PFSK-1 (cell line): ENCODE measurements around the gene CACNA1F.
A peak's percentile ranks its signal among the peaks of the same experiment; 100 is the strongest.

Experiments used
- FOXP2 ChIP-seq: optimal IDR thresholded peaks from 2 replicates; pipeline ENCODE3; 2011; ENCODE audit warnings: borderline replicate concordance, control low read depth, inconsistent platforms; ENCODE audit not compliant: insufficient read depth; ENCODE audit errors: extremely low read length, extremely low read depth
- POLR2AphosphoS5 ChIP-seq: IDR thresholded peaks from 2 replicates; pipeline ENCODE4 v1.6.1; 2012; ENCODE audit warnings: low read depth, mild to moderate bottlenecking, control low read depth, low read length, moderate library complexity
- REST ChIP-seq, 2 experiments: IDR thresholded peaks; 2 replicates each; pipeline versions ENCODE4 v1.6.1 to v1.8.0; 2011 to 2012; ENCODE audit warnings: low read depth in 2 of 2, low read length in 2 of 2, control low read depth in 1 of 2, inconsistent platforms in 1 of 2, mild to moderate bottlenecking in 1 of 2, moderate library complexity in 1 of 2; ENCODE audit not compliant: insufficient read depth in 1 of 2
- SIN3A ChIP-seq: IDR thresholded peaks from 2 replicates; pipeline ENCODE4 v1.6.1; 2012; ENCODE audit warnings: mild to moderate bottlenecking, low read length, moderate library complexity, borderline replicate concordance; ENCODE audit not compliant: insufficient read depth
- TAF1 ChIP-seq: IDR thresholded peaks from 2 replicates; pipeline ENCODE4 v1.6.1; 2012; ENCODE audit warnings: low read length, control low read depth, borderline replicate concordance; ENCODE audit not compliant: insufficient read depth

Gene CACNA1F

GRCh38 chrX:49166914-49167739 is 66.0 kb downstream of the CACNA1F start:
- TF ChIP-seq SIN3A (no peak), TAF1 (peak; percentile 43; the same call in 1 of the 2 replicates), FOXP2 (peak; percentile 40)

GRCh38 chrX:49165901-49166881 is 66.9 kb downstream of the CACNA1F start:
- TF ChIP-seq POLR2AphosphoS5 (no peak), TAF1 (no peak), FOXP2 (no peak), REST (IDR thresholded peaks at IDR 0.05; ENCODE audit: insufficient read depth in 1 of 2, low read depth in 2 of 2, low read length in 2 of 2) (no peak), SIN3A (no peak)

GRCh38 chrX:49164589-49165360 is 68.4 kb downstream of the CACNA1F start:
- no peak for TF ChIP-seq REST (IDR thresholded peaks at IDR 0.05; ENCODE audit: insufficient read depth in 1 of 2, low read depth in 2 of 2, low read length in 2 of 2)
- no peak for TF ChIP-seq POLR2AphosphoS5
- TF ChIP-seq SIN3A, result no peak
- TF ChIP-seq TAF1, result no peak
- TF ChIP-seq FOXP2, result no peak

GRCh38 chrX:49163555-49164419 is 69.4 kb downstream of the CACNA1F start:
- TF ChIP-seq FOXP2, result peak; percentile 67
- TF ChIP-seq REST (IDR thresholded peaks at IDR 0.05; ENCODE audit: insufficient read depth in 1 of 2, low read depth in 2 of 2, low read length in 2 of 2), result no peak
- TF ChIP-seq POLR2AphosphoS5, result peak; percentile 29; the same call in 1 of the 2 replicates
